K562 (cell line): ENCODE data around the gene NADSYN1.

ENCODE experiments used
- CTCF ChIP-seq, 3 experiments: IDR thresholded peaks in 2 of 3; conservative IDR thresholded peaks in 1 of 3; 2 replicates each; pipeline ENCODE4 v1.5.1; 2011 to 2012; ENCODE audit warnings: low read length in 3 of 3, mild to moderate bottlenecking in 3 of 3, control low read depth in 2 of 3, improper control_type of control experiment in 1 of 3, inconsistent platforms in 1 of 3, low read depth in 1 of 3, mixed read lengths in 1 of 3, moderate library complexity in 1 of 3; ENCODE audit not compliant: insufficient read depth in 2 of 3
- MLLT1 ChIP-seq, 2 experiments: fragments of 450-650 bp; IDR thresholded peaks; 2 replicates each; pipeline ENCODE4 v1.6.1; 2016
- MYC ChIP-seq, 2 experiments: fragments of 250-450 bp in 1 of 2; sonication (Bioruptor Pico) in 1 of 2; IDR thresholded peaks; 2 replicates each; pipeline versions ENCODE4 v1.5.1 to v1.6.1; 2012 to 2021; ENCODE audit warnings: low read depth in 2 of 2, borderline replicate concordance in 1 of 2, improper control_type of control experiment in 1 of 2, low read length in 1 of 2, mild to moderate bottlenecking in 1 of 2, moderate library complexity in 1 of 2
- TCF7 ChIP-seq: sonication (generic); IDR thresholded peaks from 2 replicates; pipeline ENCODE4 v1.6.1; 2016; ENCODE audit warnings: antibody characterized with exemption, borderline replicate concordance
- TCF7L2 ChIP-seq: fragments of 150-350 bp; IDR thresholded peaks from 2 replicates; pipeline ENCODE4 v1.6.1; 2016; ENCODE audit warnings: low read depth, mild to moderate bottlenecking, low read length, moderate library complexity
- ZBTB1 ChIP-seq: sonication (generic); formaldehyde crosslinking; IDR thresholded peaks from 2 replicates; pipeline ENCODE4 v1.8.1; 2023; ENCODE audit warnings: missing genetic modification reagents, low read depth, mild to moderate bottlenecking, borderline replicate concordance
- ZNF212 ChIP-seq: fragments of 450-650 bp; formaldehyde crosslinking; IDR thresholded peaks from 2 replicates; pipeline ENCODE4 v1.4.0; 2020; ENCODE audit warnings: mild to moderate bottlenecking

- TF ChIP-seq ZNF212 (no peak), TCF7L2 (no peak), CTCF (IDR thresholded peaks at IDR 0.05 in 2 of 3, conservative IDR thresholded peaks at IDR 0.05 in 1 of 3; ENCODE audit: insufficient read depth in 2 of 3, low read depth in 1 of 3, low read length in 3 of 3) (no peak), MYC (IDR thresholded peaks at IDR 0.05; ENCODE audit: low read depth, low read length) (no peak), MYC (CRISPR knock-in tag; IDR thresholded peaks at IDR 0.05; ENCODE audit: borderline replicate concordance, low read depth) (no peak), TCF7 (no peak), ZBTB1 (CRISPR knock-in tag) (no peak), MLLT1 (IDR thresholded peaks at IDR 0.05) (no peak)
Measured at GRCh38 chr11:71430166-71430565, 22.8 kb upstream of the NADSYN1 start.
